Calu3 (cell line): ENCODE measurements around the gene TRIOBP. TPM values are rescaled to one million over a fixed set of nuclear protein-coding genes. Genes with fewer than 3 reads are reported as not detected.

Experiments used
- BruUV-seq: library from RNA; stranded (reverse); fragments of 400-500 nt; replicated peaks from 2 replicates; lab custom pipeline; 2021; lab: Mats Ljungman, UMichigan
- CTCF ChIA-PET: fragments of 300-600 bp; sonication (Branson Sonifier 250); formaldehyde crosslinking; loops from one replicate; lab custom pipeline; 2022; ENCODE audit warnings: antibody characterized with exemption; lab: Charles Lee
- DNase-seq: peaks from one replicate; pipeline ENCODE4 v3.0.0; 2022
- H3K27ac Mint-ChIP-seq: one replicate; pipeline ENCODE4 v1.8.0; 2022; ENCODE audit warnings: mixed read lengths; ENCODE audit not compliant: unreplicated experiment
- H3K27me3 Mint-ChIP-seq: one replicate; pipeline ENCODE4 v1.8.0; 2022; ENCODE audit warnings: mixed read lengths; ENCODE audit not compliant: unreplicated experiment
- H3K36me3 Mint-ChIP-seq: one replicate; pipeline ENCODE4 v1.8.0; 2022; ENCODE audit warnings: mild to moderate bottlenecking, moderate library complexity, mixed read lengths; ENCODE audit not compliant: insufficient read depth, unreplicated experiment
- H3K4me1 Mint-ChIP-seq: one replicate; pipeline ENCODE4 v1.8.0; 2022; ENCODE audit warnings: mild to moderate bottlenecking, low read depth, mixed read lengths; ENCODE audit not compliant: unreplicated experiment
- H3K4me3 Mint-ChIP-seq: one replicate; pipeline ENCODE4 v1.8.0; 2022; ENCODE audit warnings: mild to moderate bottlenecking, low read depth, moderate library complexity, mixed read lengths; ENCODE audit not compliant: unreplicated experiment
- H3K9me3 Mint-ChIP-seq: one replicate; pipeline ENCODE4 v1.8.0; 2022; ENCODE audit warnings: low read depth, mixed read lengths; ENCODE audit not compliant: unreplicated experiment
- intact Hi-C: fragments of 100-400 bp; cut with micrococcal nuclease; formaldehyde crosslinking; loops from one replicate; pipeline ENCODE4 v1.10.0; 2022; ENCODE audit not compliant: unreplicated experiment
- total RNA-seq: library from RNA; stranded (reverse); gene quantifications from 2 replicates; pipeline ENCODE4 v1.2.3, GENCODE V29; 2022
- TF ChIP-seq, protein P1 (sequence below): fragments of 200-600 bp; IDR thresholded peaks from one replicate; pipeline ENCODE4 v1.8.0; 2022; ENCODE audit warnings: antibody characterized with exemption; ENCODE audit not compliant: unreplicated experiment

TRIOBP gene
- total RNA-seq, 1 experiment from 2014 or later: 85.3 TPM

DNA sequence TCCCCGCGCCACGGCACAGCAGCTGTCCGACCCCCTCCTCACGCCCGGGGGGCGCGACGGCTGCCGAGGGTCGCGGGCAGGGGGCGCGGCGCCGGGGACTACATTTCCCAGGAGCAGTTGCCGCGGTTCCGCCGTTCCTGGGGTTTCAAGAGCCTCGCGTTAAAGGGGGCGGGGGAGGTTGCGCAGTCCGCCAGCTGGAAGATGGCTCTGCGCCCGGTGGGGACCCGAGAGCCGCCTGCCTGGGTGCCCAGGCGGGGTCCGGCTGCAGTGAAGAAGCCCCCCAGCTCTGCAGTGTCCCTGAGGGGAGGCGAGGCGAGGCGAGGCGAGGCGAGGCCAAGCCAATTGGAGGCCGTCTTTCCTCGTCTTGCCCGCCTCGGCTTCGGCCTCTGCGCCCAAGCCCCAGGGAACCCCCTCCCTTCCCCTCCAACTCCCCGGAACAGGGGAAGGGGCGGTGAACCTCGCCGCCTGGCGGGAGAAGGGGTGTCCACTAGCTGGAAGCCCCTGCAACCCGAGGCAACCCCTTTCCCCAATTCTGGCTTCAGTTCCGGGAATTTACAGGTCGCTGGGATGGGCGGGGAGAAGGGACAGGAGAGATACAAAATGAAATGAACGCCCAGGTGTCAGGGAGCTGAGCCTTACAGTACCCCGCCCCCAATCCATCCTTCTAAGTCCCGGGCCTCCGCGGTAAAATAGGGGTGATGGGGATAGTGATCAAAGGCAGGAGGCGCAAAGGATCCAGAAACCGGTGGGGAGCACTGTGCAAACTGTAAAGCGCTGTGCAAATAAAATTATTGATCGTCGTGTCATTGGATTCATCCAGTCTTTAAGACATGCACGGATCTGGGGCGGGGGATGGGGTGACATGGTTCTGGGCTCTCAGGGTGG is 105.7 kb downstream of the TRIOBP start:
- TF ChIP-seq, protein P1, sequence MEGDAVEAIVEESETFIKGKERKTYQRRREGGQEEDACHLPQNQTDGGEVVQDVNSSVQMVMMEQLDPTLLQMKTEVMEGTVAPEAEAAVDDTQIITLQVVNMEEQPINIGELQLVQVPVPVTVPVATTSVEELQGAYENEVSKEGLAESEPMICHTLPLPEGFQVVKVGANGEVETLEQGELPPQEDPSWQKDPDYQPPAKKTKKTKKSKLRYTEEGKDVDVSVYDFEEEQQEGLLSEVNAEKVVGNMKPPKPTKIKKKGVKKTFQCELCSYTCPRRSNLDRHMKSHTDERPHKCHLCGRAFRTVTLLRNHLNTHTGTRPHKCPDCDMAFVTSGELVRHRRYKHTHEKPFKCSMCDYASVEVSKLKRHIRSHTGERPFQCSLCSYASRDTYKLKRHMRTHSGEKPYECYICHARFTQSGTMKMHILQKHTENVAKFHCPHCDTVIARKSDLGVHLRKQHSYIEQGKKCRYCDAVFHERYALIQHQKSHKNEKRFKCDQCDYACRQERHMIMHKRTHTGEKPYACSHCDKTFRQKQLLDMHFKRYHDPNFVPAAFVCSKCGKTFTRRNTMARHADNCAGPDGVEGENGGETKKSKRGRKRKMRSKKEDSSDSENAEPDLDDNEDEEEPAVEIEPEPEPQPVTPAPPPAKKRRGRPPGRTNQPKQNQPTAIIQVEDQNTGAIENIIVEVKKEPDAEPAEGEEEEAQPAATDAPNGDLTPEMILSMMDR: peak; percentile 12
- intact Hi-C loops: no loop called here
- Mint-ChIP-seq H3K27me3 (peaks cover 16% of the 10 kb centered on the region), H3K9me3 (no peaks in the 10 kb centered on the region), H3K4me1 (peaks cover 16% of the 10 kb centered on the region), H3K36me3 (peaks cover 50% of the 10 kb centered on the region), H3K4me3 (peak overlapping the region; percentile 90), H3K27ac (peak overlapping the region; percentile 32)
- CTCF ChIA-PET: interaction anchor here (0.6 kb wide), 1 partner anchor 10 kb away, joined by 5 read pairs; no protein-coding TSS in a partner anchor
- BruUV-seq: no TSS peak
- peak; percentile 65 for DNase-seq

DNA sequence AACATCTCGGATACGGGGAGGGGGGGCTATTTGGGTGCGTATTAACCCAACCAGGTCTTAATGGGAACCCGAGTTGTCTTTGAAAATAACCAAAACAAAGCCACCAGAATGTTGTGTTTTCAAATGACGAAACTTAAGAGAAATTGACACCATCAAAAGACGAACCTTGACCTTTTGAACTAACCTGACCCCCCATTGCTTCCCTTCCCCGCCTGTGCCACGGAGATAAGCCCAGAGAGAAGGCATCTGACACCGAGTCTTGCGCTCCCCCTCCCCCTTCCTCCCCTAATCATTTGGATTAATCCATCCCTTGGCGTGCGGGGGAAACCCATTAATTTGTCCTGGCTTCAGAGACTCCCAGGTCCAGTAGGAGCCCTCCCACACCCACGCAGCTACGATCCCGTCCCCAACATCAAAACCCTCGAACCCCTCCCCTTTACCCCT is 106.4 kb downstream of the TRIOBP start:
- Mint-ChIP-seq H3K4me3 (peak overlapping the region; percentile 90), H3K36me3 (peaks cover 57% of the 10 kb centered on the region), H3K27ac (peak overlapping the region; percentile 32), H3K27me3 (peaks cover 16% of the 10 kb centered on the region), H3K9me3 (no peaks in the 10 kb centered on the region), H3K4me1 (peaks cover 16% of the 10 kb centered on the region)
- TF ChIP-seq, protein P1: no peak
- intact Hi-C loops: no loop called here
- no peak for DNase-seq
- CTCF ChIA-PET: interaction anchor here (0.6 kb wide), 1 partner anchor 11 kb away, joined by 5 read pairs; no protein-coding TSS in a partner anchor
- no TSS peak for BruUV-seq

DNA sequence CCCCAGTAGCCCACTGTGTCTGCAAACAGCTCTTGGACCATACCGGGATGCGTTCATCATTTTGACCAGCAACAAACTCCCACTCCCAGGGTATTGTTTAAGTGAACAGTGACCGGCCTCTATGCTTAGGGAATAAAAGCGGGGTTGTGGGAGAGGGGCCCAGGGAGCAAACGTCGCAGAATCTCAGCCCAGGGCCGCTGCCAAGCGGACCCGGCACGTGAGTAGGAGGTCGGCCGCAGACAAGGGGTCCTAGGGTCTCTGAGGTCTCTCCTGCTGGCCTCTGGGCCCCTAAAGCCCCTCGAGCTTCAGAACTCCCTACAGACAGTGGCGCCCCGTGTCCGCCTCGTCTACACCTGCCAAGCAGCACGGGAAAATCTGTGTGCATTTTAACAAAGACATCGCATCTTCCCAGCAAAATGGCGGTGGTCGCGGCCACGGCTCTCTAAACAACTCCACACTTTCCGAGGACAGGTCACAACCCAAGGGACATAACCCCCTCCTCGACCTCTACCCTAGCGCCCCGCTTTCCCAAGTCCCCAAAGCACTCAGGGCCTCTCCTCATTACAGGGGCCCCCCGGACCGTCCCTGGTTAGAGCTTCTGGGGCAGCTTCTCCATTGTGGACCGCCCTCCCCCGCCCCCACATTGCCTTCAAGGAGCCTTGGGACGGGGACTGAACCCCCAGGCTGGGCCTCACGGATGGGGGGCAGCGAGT is 106.9 kb downstream of the TRIOBP start:
- no peak for DNase-seq
- peaks cover 63% of the 10 kb centered on the region for H3K36me3 Mint-ChIP-seq
- peaks cover 16% of the 10 kb centered on the region for H3K27me3 Mint-ChIP-seq
- peak overlapping the region; percentile 90 for H3K4me3 Mint-ChIP-seq
- CTCF ChIA-PET: no interaction called here
- H3K27ac Mint-ChIP-seq: peak overlapping the region; percentile 32
- no TSS peak for BruUV-seq
- TF ChIP-seq, protein P1: no peak
- intact Hi-C loops: no loop called here
- peaks cover 16% of the 10 kb centered on the region for H3K4me1 Mint-ChIP-seq
- no peaks in the 10 kb centered on the region for H3K9me3 Mint-ChIP-seq

DNA sequence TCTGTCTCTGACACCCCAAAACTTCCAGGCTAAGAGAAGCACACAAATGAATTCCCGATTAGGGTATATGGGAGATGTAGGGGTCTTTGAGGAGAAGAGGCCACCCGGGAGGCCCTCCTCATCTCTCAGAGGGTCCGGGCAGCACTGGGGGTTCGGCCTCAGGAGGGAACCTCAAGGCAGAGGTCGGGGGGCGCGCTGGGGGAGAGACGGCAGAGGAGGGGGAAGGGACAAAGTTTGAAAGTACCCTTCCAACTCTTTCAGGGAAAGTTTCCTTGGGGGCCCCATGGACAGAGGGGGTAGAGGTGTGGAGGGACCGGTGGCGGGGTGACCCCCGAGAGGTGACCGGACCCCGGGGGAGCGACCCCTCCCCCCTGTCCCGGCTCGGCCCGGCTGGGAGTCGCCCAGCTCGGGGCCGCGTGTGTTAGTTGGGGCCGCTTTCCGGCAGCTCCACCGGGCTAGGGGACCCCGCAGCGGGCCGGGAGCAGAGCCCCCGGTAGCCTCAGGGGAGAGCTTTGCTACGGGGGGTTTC is 107.6 kb downstream of the TRIOBP start:
- Mint-ChIP-seq H3K4me1 (peaks cover 16% of the 10 kb centered on the region), H3K27ac (peak overlapping the region; percentile 29), H3K9me3 (no peaks in the 10 kb centered on the region), H3K36me3 (peaks cover 63% of the 10 kb centered on the region), H3K4me3 (peak overlapping the region; percentile 90), H3K27me3 (peaks cover 16% of the 10 kb centered on the region)
- intact Hi-C loops: no loop called here
- CTCF ChIA-PET: no interaction called here
- no peak for DNase-seq
- TSS peak; percentile 80 for BruUV-seq
- TF ChIP-seq, protein P1: no peak
